GM18511 (cell line): ENCODE results near the gene SMARCC2.

Source experiments
- ATAC-seq: cut with Tn5 transposase; IDR thresholded peaks from one replicate; pipeline ENCODE4 v1.9.1; 2021; ENCODE audit warnings: mild to moderate bottlenecking, moderate library complexity; ENCODE audit not compliant: unreplicated experiment

SMARCC2 gene

DNA sequence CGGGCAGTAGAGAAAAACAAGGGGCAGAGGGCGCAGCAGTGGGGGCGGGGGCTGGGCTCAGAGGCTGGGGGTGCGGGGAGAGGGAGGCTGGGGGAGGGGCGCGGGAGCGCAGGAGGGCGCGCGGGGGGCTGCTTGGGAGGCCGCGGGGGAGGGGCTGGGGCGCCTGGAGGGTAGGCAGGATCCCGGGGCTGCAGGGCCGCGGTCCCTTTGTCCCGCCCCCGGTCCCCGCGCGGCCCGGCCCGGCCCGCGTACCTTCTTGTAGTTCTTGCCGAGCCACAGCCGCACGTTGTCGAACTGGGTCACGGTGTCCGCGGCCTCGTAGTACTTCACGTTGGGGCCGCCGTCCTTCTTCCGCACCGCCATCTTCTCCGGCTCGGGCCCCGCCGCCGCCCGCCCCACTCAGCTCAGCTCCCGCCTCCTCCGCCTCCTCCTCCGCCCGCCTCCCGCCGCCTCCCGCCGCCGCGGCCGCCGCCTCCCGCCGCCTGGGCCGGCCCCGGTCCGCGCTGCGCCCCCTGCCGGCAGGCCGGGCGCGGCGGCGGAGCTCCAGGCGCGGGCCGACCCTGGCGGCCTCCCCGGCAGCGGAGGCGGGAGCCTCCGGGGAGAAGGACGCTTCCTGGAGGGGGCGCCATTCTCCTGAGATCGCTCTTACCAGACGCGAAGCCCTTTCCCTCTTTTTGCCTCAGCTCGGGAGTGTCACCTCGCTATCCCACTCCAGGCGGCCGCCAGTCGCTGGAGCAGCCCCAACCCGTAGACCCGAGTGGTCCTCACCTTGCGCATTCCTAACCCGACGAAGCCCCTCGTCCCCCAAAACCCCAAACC, at the start of gene SMARCC2:
Gene SMARCC2, minus strand, starts transcription at position 385 of the 819 bp plus-strand sequence. Its CDS starts 22 bp downstream, at position 363.
- peak; percentile 70 for ATAC-seq

GRCh38 chr12:56237552-56237951, 48.3 kb upstream of the SMARCC2 start:
- no peak for ATAC-seq

DNA sequence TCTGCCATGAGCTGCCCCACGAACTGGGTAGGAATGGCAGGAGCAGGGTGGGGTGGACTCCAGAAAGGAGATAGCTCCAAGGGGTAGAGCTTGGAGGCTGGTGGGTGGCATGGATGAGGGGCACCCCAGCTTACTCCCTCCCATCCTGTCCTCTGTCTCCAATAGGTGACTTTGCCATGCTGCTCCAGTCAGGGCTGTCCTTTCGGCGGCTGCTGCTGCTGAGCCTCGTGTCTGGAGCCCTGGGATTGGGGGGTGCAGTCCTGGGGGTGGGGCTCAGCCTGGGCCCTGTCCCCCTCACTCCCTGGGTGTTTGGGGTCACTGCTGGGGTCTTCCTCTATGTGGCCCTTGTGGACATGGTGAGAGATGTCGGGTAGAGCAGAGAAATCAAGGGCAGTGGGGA, 47.7 kb upstream of the SMARCC2 start:
- no peak for ATAC-seq

- ATAC-seq = no peak
Measured at GRCh38 chr12:56236091-56236490, 46.8 kb upstream of the SMARCC2 start.

GRCh38 chr12:56234746-56235436, 45.6 kb upstream of the SMARCC2 start:
- no peak for ATAC-seq

DNA sequence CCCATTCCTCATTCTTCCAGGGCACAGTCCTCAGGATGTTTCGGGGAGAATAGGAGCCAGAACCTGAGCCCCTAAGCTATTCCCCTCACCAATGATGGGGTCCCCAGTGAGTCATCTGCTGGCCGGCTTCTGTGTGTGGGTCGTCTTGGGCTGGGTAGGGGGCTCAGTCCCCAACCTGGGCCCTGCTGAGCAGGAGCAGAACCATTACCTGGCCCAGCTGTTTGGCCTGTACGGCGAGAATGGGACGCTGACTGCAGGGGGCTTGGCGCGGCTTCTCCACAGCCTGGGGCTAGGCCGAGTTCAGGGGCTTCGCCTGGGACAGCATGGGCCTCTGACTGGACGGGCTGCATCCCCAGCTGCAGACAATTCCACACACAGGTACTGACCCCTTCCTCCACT, 41.9 kb upstream of the SMARCC2 start:
- ATAC-seq = no peak

- no peak for ATAC-seq
Measured at GRCh38 chr12:56230432-56231183, 41.3 kb upstream of the SMARCC2 start.

DNA sequence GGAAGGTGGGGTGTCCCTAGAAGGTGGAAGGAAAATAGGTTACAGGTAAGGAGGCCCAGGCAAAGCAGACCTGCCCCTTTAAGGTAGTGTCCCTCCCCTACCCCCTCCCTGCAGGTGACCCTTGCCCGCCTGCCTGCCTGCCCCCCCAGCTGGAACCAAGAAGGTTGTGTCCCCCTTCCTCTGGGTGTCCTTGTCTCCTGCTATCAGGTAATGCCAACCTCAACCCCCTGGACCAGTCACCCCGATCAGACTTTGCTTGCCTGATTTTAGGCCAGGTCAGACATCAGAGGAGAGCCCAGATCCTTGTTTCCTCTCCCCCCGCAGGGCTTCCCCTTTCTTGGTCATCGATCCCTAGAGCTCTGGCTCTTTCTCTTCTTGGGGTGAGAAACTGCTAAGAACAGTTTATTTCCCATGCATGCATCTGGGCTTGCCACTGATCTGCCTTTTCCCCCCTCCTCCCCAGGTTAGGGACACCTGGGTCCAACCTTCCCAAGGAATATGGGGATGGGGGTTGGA, 40.7 kb upstream of the SMARCC2 start, which contains the start of gene SLC39A5:
Gene SLC39A5, plus strand, starts transcription at position 136 of the 516 bp plus-strand sequence. CDS start 1,224 bp downstream, outside the sequence.
- ATAC-seq = no peak

GRCh38 chr12:56229082-56229481, 39.8 kb upstream of the SMARCC2 start:
- no peak for ATAC-seq

- no peak for ATAC-seq
Measured at GRCh38 chr12:56224954-56225353, 35.7 kb upstream of the SMARCC2 start.

DNA sequence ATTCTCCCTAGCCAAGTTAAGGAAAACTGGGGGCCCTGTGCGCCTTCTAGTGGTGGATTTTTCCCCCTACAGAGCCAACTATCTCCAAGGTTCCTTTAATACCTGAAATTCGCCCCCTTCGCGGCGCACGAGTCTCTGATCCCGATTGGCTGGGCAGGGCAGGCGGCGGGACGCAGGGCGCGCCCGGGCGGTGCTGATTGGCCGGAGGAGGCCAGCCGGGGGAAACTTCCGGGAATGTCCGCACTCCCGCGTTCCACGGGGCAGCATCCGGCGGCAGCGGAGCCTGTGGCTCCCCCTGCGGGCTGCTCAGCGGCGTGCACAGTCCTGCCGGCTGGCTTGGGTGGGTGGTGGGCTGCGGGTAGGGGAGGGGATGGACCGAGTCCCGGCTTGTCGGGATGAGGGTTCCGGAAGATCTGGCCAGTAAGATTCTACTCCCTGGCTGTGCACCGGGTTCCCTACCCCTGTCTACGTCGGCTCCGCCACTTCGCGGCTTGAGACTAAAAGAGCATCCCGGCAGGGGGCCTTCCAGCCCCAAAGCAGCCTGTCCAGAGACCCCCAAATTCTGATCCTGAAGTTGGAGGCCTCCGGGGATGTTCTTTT, 34.9 kb upstream of the SMARCC2 start, which contains the start of gene NABP2:
Gene NABP2, plus strand, starts transcription at position 241 of the 600 bp plus-strand sequence. CDS start 515 bp downstream, outside the sequence.
- ATAC-seq = peak; percentile 75

DNA sequence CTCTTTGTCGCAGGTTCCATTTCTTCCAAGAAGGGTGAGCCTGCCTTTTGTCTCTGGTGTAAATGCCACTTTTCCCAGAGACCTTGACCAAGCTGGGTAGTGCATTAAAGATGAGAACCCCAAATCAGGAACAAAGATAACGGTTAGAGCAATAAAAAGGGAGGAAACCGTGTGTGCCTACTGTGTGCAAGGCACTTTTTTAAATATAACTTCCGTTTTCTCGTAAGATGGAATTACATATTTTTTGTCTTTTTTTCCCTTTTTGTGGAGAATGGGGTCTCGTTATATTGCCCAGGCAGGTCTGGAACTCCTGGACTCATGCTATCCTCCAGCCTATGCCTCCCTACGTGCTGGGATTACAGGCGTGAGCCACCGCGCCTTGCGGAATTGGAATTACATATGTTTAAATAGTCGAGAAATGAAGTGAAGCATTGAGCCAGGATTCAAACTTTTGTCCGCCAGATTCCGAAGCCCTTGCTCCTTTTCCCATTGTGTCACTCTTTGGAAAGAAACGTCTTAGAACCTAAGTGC, 34.4 kb upstream of the SMARCC2 start:
- no peak for ATAC-seq

- ATAC-seq = no peak
Measured at GRCh38 chr12:56222531-56222895, 33.2 kb upstream of the SMARCC2 start.

- peak; percentile 85 for ATAC-seq
Measured at GRCh38 chr12:56221757-56222530, 32.7 kb upstream of the SMARCC2 start, which contains the start of gene RNF41. RNF41 (minus strand) TSS chr12:56221922; CDS start chr12:56214047, 7,875 bp downstream.

DNA sequence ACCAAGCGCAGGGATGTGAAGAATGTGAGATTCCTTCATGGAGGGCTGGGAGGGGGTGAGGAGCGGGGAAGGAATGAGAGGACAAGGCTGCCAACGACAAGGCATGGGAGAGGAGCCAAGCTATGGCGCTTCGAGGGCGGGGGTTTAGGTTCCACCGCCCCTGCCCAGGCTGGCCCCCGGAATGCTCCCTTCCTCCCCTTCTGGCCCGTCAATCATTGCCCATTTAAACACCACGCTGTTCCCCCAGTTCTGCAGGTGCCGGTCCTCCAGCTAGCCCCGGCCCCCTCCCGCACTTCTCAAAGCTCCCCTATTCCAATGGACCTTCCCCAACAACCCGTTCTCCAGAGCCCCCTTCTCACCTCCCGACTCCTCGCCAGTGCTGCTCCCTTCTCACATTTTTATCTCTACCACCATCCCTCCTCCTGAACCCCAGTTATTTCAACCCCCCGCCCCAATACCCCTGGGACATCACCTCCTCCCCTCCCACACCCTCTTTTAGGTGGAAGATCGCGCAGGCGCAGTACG, 32.0 kb upstream of the SMARCC2 start:
- peak; percentile 32 for ATAC-seq

DNA sequence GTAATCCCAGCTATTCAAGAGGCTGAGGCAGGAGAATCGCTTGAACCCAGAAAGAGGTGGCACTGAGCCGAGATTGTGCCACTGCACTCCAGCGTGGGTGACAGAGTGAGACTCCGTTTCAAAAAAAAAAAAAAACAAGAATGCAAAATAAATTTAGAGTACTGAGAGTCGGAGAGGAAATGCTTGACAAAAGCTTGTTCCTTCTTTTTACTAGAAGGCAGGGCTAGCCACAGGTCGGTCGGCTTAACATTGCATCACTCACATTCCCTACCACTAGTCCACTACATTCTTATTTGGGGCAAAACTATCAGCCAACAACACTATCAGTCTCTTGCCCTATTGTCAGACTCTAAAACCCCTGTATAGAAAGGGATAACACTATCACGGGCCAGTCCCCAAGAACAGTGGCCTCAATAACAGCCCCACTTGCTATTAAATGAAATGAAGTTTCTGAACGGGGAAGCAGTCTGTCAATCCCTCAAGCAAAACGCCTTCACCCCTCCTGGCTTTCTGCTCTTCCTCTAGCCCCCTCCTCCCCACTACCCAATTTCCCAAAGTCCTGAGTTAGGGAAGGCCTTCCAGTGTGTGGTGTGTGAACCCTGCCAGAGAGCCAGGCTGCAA, 31.4 kb upstream of the SMARCC2 start:
- ATAC-seq = no peak

DNA sequence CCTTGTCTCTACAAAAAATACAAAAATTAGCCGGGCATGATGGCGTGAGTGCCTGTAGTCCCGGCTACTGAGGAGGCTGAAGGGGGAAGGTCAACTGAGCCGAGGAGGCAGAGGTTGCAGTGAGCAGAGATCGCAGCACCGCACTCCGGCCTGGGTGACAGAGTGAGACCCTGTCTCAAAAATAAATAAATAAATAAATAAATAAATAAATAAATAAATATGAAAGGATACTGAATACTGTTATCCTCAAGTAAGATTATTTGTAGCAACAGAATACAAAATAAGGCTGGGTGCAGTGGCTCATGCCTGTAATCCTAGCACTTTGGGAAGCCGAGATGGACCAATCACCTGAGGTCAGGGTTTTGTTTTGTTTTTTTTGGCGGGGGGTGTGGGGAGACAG, 30.6 kb upstream of the SMARCC2 start:
- ATAC-seq = no peak

DNA sequence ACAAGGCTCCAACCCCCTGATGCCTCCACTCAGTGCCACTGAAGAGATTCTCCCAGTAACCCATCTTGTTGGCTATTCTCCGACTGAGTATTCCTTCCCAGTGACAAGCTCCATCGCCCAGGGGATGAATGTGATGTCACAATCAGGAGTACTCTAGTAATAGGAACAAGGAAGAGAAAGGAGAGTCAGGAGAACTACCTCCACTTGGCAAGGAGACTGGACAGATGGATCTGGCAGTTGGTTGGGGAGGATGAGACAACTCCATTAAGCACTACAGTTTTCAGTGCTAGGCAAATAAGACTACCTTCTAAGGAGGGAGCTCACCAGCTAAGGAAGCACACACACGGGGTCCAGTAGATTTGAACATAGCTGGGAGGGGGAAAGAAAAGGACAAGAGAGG, 27.2 kb upstream of the SMARCC2 start:
- ATAC-seq = no peak

- no peak for ATAC-seq
Measured at GRCh38 chr12:56213878-56214277, 24.6 kb upstream of the SMARCC2 start.
